GM19099 (cell line): ENCODE measurements around the gene GATAD2B.

Experiments used
- POLR2A ChIP-seq: IDR thresholded peaks from 3 replicates; pipeline ENCODE4 v1.6.1; 2011; ENCODE audit warnings: low read depth; ENCODE audit not compliant: insufficient read length; ENCODE audit errors: extremely low read depth

Gene GATAD2B

GRCh38 chr1:153763365-153764225 is 159.2 kb downstream of the GATAD2B start:
- TF ChIP-seq POLR2A = no peak

DNA sequence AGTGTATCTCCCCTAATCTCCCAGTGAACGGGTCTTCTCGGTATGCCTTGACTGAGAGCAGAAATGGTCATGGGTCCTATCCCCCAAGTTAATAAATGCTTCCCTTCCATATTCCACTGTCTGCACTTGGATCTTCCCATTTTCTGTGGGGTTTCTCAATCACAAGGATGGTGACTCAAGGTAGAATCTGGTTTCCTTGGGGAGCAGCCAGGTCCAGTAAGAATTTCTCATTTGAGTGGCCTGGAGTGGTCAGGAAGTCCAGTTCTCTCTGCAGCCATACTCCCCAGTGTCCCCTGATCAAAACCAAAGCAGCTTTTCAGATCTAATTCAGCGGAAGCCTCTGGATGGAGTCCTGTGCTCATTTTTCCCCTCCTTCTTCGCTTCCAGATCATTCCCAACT is 162.3 kb downstream of the GATAD2B start:
- no peak for TF ChIP-seq POLR2A
